Fibroblast of skin of left biceps (primary cell): ENCODE measurements around the gene SOST.
"Not testable (repeated sequence)": the region's sequence is repeated elsewhere in the genome, so short reads cannot be mapped to it uniquely, and the experiment has no call there.

Source experiments
- DNase-seq, 2 experiments: peaks; one replicate each; pipeline ENCODE4 v3.0.0-alpha.2; 2013; ENCODE audit warnings: low read depth in 2 of 2

Gene SOST

GRCh38 chr17:43758497-43759174, at the start of gene SOST:
SOST (minus strand) TSS chr17:43758791; CDS start chr17:43758741, 50 bp downstream.
- no peak for DNase-seq

DNA sequence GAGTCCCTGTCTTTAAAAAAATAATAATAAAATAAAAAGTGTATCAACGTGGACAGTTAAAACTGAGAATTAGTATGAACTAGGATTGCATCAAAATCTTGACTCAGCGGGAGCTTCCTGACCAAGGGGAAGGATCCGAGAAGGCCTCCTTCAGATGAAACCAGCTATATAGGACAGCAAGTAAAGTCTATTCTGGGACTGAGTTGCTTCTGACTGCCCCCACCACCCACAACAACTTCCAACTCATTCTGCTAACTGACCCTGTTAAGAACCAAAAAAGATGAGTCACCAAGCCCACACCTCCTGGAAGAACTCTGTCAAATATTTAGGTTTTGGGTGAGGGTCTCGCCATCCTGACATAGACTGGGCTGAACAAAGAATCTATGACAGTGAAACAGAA, 49.5 kb upstream of the SOST start:
- no peak for DNase-seq

GRCh38 chr17:43805117-43805516, 46.5 kb upstream of the SOST start:
- no peak for DNase-seq

GRCh38 chr17:43803758-43804157, 45.2 kb upstream of the SOST start:
- DNase-seq: no peak

DNA sequence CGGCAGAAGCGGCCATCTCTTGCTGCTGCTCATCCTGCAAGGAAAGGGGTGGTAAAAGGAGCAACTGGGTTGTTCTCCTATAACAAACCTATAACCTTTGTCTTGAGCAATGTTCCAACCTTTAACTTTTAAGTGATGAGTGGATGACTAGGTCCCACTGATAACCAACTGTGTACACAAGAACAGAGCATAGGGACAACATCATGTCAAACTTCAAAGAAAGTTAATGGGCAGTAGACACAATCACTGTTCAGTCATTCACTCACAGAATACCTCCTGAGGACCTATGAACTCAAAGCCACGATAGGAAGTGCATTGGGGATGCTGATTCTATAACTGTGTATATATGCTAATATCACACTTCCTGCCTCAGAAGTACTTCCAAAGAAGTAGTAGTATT, 43.3 kb upstream of the SOST start:
- no peak for DNase-seq

DNA sequence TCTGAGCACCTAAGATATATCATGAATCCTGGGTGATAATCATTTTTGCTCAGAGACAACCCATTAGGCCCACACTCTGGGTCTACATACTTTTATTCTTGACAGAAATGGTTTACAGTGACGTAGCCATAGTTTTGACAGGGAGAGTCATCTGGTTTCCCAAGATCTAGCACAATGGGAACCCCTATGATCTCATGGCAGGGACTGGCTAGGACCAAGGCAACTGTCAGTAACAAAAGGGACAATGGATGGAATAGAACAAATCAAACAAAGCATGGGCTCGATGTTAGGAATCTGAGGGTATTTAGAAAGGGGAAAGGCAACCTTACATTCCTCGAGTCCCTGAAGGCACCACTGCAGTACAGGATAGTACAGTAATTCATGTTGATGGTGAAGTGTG, 42.1 kb upstream of the SOST start:
- DNase-seq: no peak

- no peak for DNase-seq
Measured at GRCh38 chr17:43799047-43799446, 40.5 kb upstream of the SOST start.

DNA sequence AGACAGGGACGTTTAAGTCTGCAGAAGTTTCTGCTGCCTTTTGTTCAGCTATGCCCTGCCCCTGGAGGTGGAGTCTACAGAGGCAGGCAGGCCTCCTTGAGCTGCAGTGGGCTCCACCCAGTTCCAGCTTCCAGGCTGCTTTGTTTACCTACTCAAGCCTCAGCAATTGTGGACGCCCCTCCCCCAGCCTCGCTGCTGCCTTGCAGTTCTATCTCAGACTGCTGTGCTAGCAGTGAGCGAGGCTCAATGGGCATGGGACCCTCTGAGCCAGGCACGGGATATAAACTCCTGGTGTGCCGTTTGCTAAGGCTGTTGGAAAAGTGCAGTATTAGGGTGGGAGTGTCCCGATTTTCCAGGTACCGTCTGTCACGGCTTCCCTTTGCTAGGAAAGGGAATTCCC, 39.4 kb upstream of the SOST start:
- DNase-seq: not testable (repeated sequence)

DNA sequence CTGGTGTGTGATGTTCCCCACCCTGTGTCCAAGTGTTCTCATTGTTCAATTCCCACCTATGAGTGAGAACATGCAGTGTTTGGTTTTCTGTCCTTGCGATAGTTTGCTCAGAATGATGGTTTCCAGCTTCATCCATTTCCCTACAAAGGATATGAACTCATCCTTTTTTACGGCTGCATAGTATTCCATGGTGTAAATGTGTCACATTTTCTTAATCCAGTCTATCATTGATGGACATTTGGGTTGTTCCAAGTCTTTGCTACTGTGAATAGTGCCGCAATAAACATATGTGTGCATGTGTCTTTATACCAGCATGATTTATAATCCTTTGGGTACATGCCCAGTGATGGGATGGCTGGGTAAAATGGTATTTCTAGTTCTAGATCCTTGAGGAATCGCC, 34.1 kb upstream of the SOST start:
- not testable (repeated sequence) for DNase-seq

- DNase-seq: no peak
Measured at GRCh38 chr17:43791589-43791988, 33.0 kb upstream of the SOST start.

GRCh38 chr17:43790311-43790940, 31.8 kb upstream of the SOST start:
- DNase-seq: no peak

DNA sequence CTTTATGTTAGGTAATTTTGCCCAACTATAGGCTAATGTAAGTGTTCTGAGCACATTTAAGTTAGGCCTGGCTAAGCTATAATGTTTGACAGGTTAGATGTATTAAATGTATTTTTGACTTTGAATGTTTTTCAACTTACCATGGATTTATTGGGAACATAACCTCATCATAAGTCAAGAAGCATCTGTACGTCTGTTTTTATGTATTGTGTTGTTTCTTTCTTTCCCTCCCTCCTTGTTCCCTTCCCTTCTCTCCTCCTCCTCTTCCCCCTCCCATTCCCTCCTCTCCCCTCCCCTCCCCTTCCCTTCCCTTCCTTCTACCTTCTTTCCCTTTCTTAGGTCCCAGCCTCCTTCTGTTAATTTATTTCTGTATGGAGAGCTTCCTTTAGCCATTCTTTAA, 30.9 kb upstream of the SOST start:
- DNase-seq: no peak

GRCh38 chr17:43788540-43788939, 29.9 kb upstream of the SOST start:
- no peak for DNase-seq

DNA sequence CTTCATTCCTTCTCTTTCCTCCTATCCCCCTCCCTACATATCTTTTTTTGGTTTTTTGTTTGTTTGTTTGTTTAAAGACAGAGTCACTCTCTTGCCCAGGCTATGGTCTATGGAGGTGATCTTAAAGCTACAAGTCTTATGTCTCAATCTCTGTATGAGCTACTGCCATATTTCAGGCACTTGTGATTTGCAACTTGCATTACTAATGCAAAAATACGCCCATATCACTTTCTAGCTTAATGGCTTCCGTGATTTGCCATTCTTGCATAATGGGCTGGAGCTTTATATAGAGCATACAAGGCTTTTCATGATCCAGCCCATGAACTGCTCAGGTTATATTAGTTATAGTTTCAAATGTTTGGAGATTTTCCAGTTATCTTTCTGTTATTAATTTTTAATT, 29.1 kb upstream of the SOST start:
- no peak for DNase-seq

GRCh38 chr17:43784628-43785101, 26.1 kb upstream of the SOST start:
- DNase-seq: peak; percentile 33 to 40

DNA sequence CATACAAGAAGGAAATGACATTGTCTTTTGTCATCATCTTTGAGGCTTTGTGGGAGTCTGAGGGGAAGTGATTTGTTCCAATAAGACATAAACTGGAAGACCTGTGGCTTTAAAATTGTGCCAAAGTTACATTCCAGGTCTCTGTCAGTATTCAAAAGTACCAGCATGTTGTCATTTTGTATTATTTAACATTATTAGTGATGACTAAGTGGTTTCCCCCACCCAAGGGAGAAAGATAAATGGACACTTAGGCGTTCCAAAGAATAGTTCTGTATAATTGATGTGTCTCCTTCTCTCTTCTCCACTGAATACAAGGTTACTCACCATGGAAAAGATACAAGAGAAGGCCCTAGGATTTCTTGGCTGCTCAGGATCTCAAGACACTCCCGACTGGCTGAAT, 25.5 kb upstream of the SOST start:
- DNase-seq: peak; percentile 30 to 50

DNA sequence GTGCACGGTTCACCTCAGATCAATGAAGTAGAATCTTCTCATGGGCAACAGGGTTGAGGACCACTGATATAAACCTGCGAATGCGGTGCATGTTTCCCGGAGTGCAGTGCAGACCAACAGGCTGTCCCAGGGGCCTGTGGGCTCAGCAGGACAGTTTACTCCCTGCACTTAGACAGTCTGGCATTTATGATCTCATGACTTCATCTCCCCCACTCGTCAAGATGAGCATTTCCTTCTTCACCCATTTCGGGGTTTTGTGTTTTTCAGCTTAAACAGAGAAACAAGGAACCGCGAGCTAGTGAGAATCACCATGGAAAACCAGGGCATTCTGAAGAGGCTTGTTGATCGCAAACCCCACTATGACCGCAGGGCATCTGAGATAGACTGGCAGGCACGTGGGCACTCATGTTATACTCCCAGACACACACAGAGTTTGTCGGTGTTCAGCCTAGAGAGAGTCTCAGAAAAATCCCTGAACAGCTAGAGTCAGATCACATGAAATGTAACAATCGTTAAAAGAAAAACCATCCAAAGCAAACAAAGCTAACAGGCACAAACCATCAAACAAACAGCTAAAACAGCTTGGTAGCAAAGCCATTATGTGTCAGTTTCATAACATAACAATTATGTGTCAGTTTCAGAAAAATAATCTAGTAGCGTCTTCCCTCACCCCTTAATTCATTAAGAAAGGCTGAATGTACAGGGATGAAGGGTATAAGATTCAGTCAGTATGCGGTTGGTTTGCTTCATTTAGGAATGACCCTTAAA, 24.5 kb upstream of the SOST start:
- DNase-seq: no peak

GRCh38 chr17:43780135-43780534, 21.5 kb upstream of the SOST start, which contains the start of gene CFAP97D1:
CFAP97D1 (plus strand) TSS chr17:43780435; CDS start chr17:43780463, 28 bp downstream.
- no peak for DNase-seq

DNA sequence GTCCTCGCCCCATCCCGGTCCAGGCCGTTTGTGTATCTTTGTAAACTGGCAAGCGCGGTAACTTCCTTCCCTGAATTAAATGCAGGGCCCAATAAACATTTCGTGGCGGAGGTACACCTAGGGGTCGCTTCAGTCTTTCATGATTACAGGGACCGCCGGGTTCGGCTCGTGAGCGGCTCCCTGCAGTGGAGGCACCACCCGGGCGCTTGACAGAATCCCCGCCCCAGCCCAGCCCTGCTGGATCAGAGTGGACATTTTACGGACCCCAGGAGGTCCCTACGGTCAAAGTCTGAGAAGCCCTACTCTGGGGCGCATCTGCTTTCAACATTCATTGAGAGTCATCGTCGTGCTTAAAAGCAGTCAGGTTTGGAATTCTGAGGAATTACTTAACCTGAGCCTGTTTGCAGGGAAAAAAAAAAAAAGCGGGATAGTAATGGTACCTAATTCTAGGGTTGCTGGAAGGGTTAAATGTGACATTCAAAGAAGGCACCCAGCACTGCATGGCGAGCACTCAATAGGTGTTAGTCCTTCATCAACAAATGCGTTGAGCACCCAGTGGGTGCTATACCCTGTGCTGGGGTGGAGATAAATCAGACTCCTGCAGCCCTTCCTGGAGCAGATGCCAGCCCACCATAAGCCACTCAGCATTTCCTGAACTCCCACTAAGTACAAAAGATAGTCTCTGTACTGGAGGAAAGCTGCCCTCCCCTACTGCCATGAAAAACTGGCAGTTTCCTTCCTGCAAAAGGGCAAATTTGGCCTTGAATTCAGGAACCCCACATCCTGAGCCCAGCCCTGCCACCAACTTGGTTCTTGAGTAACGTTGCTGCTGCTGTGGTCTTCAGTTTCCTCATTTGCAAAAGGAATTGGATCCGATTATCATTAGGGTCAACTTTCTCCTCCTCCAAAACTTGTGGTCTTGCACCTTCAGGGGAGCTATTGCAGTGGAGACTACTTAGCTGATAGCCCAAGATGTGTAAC, 20.8 kb upstream of the SOST start:
- no peak for DNase-seq

DNA sequence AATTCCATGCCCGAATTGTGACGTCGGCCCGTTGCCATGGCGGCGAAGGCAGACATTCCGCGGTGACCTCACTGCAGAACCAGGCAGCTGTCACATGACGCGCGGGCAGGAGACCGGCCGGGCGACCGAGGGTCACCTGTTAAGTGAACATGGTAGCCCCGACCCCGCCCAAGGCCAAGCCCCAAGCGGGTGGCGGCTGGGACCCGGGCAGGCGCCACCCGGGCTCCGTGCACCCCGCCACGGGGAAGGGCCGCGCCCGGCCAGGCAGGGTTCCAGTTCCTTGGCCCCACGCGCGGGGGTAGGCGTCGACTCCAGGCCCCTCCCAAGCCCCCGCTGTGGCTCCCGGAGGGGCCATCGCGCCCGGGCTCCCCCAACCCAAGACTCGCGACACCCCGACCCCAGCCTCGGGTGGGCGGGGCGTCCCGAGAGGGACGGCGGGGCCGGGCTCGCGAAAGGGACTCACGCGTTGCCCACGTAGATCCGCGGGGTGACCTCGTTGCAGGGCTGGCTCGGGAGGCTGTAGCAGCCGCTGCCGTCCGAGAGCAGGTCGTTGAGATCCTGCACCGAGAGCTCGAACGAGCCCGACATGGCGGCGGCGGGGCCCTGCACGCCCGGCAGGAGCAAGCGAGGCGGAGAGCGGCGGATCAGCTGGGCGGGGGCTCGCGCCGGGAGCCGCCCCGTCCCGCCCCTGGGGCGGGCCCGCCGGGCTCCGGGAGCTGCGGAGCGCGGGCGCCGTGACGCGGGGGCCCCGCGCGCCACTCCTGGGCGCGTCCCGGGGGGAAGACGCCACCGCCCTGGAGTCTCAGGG, 19.9 kb upstream of the SOST start, which contains the start of gene DUSP3:
TSS of gene DUSP3 (minus strand) at position 641 of the 808 bp plus-strand sequence. CDS start at position 588, 53 bp downstream.
- peak; percentile 50 to 55 for DNase-seq
